HEK293 (cell line): ENCODE data around the gene RHOB.

Experiments
- CTCF ChIA-PET: fragments of 350-600 bp; formaldehyde crosslinking; extraction: SDS; loops from one replicate; lab custom pipeline; 2021; ENCODE audit warnings: antibody characterized with exemption; lab: Yijun Ruan, JAX
- POLR2A ChIA-PET: fragments of 300-600 bp; formaldehyde crosslinking; extraction: SDS; loops from one replicate; lab custom pipeline; 2020; ENCODE audit warnings: antibody characterized with exemption, inconsistent platforms; lab: Yijun Ruan, JAX
- H3K27ac ChIP-seq: fragments of 200-500 bp; sonication (Bioruptor generic); 2 replicates; pipeline ENCODE4 v1.5.1; 2014; ENCODE audit warnings: low read depth, low read length, control low read depth, inconsistent platforms; ENCODE audit errors: extremely low read depth
- H3K36me3 ChIP-seq, 2 experiments: fragments of 200-500 bp in 1 of 2; sonication (Bioruptor generic) in 1 of 2; 1 replicate in 1 of 2; 2 replicates in 1 of 2; pipeline ENCODE4 v1.5.1; 2014 to 2017; ENCODE audit warnings: inconsistent platforms in 2 of 2, low read length in 2 of 2; ENCODE audit not compliant: control insufficient read depth in 2 of 2, insufficient read depth in 1 of 2
- H3K4me1 ChIP-seq: fragments of 200-500 bp; sonication (Bioruptor generic); 2 replicates; pipeline ENCODE4 v1.5.1; 2014; ENCODE audit warnings: mild to moderate bottlenecking, low read length, inconsistent platforms; ENCODE audit not compliant: control insufficient read depth, insufficient read depth
- H3K4me3 ChIP-seq: 2 replicates; pipeline ENCODE4 v1.5.1; 2011; ENCODE audit warnings: low read depth, mild to moderate bottlenecking, control low read depth, low read length, moderate library complexity
- H3K9me3 ChIP-seq: fragments of 200-500 bp; sonication (Bioruptor generic); 2 replicates; pipeline ENCODE4 v1.5.1; 2014; ENCODE audit warnings: low read depth, low read length, inconsistent platforms; ENCODE audit not compliant: control insufficient read depth, insufficient read depth
- KLF9 ChIP-seq: fragments of 450-650 bp; formaldehyde crosslinking; IDR thresholded peaks from 2 replicates; pipeline ENCODE4 v1.5.1; 2016; ENCODE audit warnings: missing biosample characterization, missing genetic modification characterization, low read depth
- REPIN1 ChIP-seq: fragments of 450-650 bp; formaldehyde crosslinking; IDR thresholded peaks from 2 replicates; pipeline ENCODE4 v1.5.1; 2017; ENCODE audit warnings: missing biosample characterization, missing genetic modification characterization, low read depth
- ZEB2 ChIP-seq: fragments of 450-650 bp; formaldehyde crosslinking; IDR thresholded peaks from 2 replicates; pipeline ENCODE4 v1.5.1; 2016; ENCODE audit warnings: missing biosample characterization, missing genetic modification characterization
- ZNF10 ChIP-seq: fragments of 450-650 bp; formaldehyde crosslinking; IDR thresholded peaks from 2 replicates; pipeline ENCODE4 v1.5.1; 2017; ENCODE audit warnings: missing biosample characterization, missing genetic modification characterization
- ZNF175 ChIP-seq: fragments of 450-650 bp; formaldehyde crosslinking; IDR thresholded peaks from 2 replicates; pipeline ENCODE4 v1.5.1; 2016; ENCODE audit warnings: missing biosample characterization, missing genetic modification characterization
- ZNF214 ChIP-seq: fragments of 450-650 bp; formaldehyde crosslinking; IDR thresholded peaks from 2 replicates; pipeline ENCODE4 v1.5.1; 2017; ENCODE audit warnings: missing biosample characterization, mild to moderate bottlenecking, missing genetic modification characterization, borderline replicate concordance
- ZNF341 ChIP-seq: fragments of 450-650 bp; formaldehyde crosslinking; IDR thresholded peaks from 2 replicates; pipeline ENCODE4; 2016; ENCODE audit warnings: low read depth, missing biosample characterization, missing genetic modification characterization
- ZNF626 ChIP-seq: fragments of 450-650 bp; sonication (Bioruptor Pico); formaldehyde crosslinking; IDR thresholded peaks from 2 replicates; pipeline ENCODE4 v1.5.1; 2018; ENCODE audit warnings: missing biosample characterization, missing genetic modification characterization, inconsistent platforms
- ZNF677 ChIP-seq: fragments of 450-650 bp; IDR thresholded peaks from 2 replicates; pipeline ENCODE4 v1.5.0; 2018; ENCODE audit warnings: missing biosample characterization, mild to moderate bottlenecking, missing genetic modification characterization, moderate library complexity
- ZNF792 ChIP-seq: fragments of 450-650 bp; formaldehyde crosslinking; IDR thresholded peaks from 2 replicates; pipeline ENCODE4 v1.5.1; 2016; ENCODE audit warnings: missing biosample characterization, missing genetic modification characterization
- ZXDB ChIP-seq: fragments of 450-650 bp; formaldehyde crosslinking; IDR thresholded peaks from 2 replicates; pipeline ENCODE4 v1.5.1; 2016; ENCODE audit warnings: missing biosample characterization, missing genetic modification characterization
- TF ChIP-seq, protein P1 (sequence below): fragments of 450-650 bp; formaldehyde crosslinking; IDR thresholded peaks from 2 replicates; pipeline ENCODE4 v1.5.1; 2016; ENCODE audit warnings: missing biosample characterization, missing genetic modification characterization
- TF ChIP-seq, protein P2 (sequence below): fragments of 450-650 bp; IDR thresholded peaks from 2 replicates; pipeline ENCODE4 v1.5.1; 2018; ENCODE audit warnings: missing biosample characterization, mild to moderate bottlenecking, missing genetic modification characterization
- TF ChIP-seq, protein P3 (sequence below): fragments of 450-650 bp; formaldehyde crosslinking; IDR thresholded peaks from 2 replicates; pipeline ENCODE4 v1.5.1; 2017; ENCODE audit warnings: missing biosample characterization, missing genetic modification characterization
- TF ChIP-seq, protein P4 (sequence below): sonication (generic); formaldehyde crosslinking; IDR thresholded peaks from 2 replicates; pipeline ENCODE4 v1.8.1; 2022; ENCODE audit warnings: mild to moderate bottlenecking, moderate library complexity, missing genetic modification reagents

The RHOB gene

DNA sequence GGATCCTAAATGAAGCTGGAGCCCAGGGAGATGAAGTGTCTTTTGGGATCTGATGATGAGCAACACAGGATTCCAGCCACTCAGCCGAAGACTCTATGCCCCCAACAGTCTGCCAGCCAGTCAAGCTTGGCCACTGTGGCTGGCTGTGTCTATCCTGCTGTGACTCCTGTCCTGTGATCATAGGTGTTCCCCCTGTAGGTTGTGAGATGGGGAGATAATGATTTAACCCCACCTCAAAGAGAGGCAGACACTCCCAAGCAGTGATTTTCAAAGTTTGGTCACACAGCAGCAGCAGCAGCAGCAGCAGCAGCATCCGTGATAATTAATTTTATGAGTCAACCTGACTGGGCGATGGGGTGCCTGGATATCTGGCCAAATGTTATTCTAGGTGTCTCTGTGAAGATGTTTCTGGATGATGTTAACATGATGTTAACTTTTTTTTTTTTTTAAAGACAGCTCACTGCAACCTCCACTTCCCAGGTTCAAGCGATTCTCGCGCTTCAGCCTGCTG lies 21.4 kb upstream of the RHOB start:
- H3K27ac ChIP-seq, result no peak overlapping the region
- H3K9me3 ChIP-seq, result no peaks in the 10 kb centered on the region

DNA sequence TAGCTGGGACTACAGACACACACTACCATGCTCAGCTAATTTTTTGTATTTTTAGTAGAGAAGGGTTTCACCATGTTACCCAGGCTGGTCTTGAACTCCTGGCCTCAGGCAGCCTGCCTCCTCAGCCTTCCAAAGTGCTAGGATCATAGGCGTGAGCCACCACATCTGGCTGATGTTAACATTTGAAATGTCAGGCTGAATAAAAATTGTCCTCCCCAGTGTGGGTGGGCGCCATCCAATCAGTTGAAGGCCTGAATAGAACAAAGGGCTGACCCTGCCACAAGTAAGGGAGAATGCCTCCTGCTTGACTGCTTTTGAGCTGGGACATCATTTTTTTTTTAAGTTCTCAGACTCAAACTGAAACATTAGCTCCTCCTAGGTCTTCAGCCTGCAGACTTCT lies 21.0 kb upstream of the RHOB start:
- Histone ChIP-seq H3K4me1 (no peaks in the 10 kb centered on the region), H3K36me3 (no peaks in the 10 kb centered on the region), H3K4me3 (no peak overlapping the region), H3K9me3 (no peaks in the 10 kb centered on the region), H3K27ac (no peak overlapping the region)
- TF ChIP-seq, protein P1, sequence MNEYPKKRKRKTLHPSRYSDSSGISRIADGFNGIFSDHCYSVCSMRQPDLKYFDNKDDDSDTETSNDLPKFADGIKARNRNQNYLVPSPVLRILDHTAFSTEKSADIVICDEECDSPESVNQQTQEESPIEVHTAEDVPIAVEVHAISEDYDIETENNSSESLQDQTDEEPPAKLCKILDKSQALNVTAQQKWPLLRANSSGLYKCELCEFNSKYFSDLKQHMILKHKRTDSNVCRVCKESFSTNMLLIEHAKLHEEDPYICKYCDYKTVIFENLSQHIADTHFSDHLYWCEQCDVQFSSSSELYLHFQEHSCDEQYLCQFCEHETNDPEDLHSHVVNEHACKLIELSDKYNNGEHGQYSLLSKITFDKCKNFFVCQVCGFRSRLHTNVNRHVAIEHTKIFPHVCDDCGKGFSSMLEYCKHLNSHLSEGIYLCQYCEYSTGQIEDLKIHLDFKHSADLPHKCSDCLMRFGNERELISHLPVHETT (tag by site-specific recombination), result no peak
- TF ChIP-seq ZXDB (tag by site-specific recombination) (no peak), REPIN1 (no peak), ZNF175 (tag by site-specific recombination) (no peak), ZNF10 (tag by site-specific recombination) (peak; percentile 68; the same call in 1 of the 2 replicates), ZNF792 (tag by site-specific recombination) (no peak)
- TF ChIP-seq, protein P2, sequence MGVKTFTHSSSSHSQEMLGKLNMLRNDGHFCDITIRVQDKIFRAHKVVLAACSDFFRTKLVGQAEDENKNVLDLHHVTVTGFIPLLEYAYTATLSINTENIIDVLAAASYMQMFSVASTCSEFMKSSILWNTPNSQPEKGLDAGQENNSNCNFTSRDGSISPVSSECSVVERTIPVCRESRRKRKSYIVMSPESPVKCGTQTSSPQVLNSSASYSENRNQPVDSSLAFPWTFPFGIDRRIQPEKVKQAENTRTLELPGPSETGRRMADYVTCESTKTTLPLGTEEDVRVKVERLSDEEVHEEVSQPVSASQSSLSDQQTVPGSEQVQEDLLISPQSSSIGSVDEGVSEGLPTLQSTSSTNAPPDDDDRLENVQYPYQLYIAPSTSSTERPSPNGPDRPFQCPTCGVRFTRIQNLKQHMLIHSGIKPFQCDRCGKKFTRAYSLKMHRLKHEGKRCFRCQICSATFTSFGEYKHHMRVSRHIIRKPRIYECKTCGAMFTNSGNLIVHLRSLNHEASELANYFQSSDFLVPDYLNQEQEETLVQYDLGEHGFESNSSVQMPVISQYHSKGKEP (tag by site-specific recombination), result no peak
- TF ChIP-seq, protein P3, sequence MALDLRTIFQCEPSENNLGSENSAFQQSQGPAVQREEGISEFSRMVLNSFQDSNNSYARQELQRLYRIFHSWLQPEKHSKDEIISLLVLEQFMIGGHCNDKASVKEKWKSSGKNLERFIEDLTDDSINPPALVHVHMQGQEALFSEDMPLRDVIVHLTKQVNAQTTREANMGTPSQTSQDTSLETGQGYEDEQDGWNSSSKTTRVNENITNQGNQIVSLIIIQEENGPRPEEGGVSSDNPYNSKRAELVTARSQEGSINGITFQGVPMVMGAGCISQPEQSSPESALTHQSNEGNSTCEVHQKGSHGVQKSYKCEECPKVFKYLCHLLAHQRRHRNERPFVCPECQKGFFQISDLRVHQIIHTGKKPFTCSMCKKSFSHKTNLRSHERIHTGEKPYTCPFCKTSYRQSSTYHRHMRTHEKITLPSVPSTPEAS (tag by site-specific recombination), result no peak
- CTCF ChIA-PET, result interaction anchor here (1.6 to 4.1 kb wide), 2 partner anchors 217 to 225 kb away, joined by 4 to 20 read pairs; partner anchors contain the start of gene HS1BP3
- POLR2A ChIA-PET, result interaction anchor here (1.7 to 3.5 kb wide), 2 partner anchors 21 kb away, joined by 5 to 22 read pairs; partner anchors contain the start of gene RHOB

More for the DNA sequence above, 21.4 kb upstream of the RHOB start:
- Histone ChIP-seq H3K4me1 (no peaks in the 10 kb centered on the region), H3K36me3 (no peaks in the 10 kb centered on the region), H3K4me3 (no peak overlapping the region)
- POLR2A ChIA-PET, result interaction anchor here (3.5 kb wide), 1 partner anchor 22 kb away, joined by 22 read pairs; the partner anchor contains the start of gene RHOB
- TF ChIP-seq ZNF341, result no peak
- no peak for TF ChIP-seq KLF9 (tag by site-specific recombination)
- TF ChIP-seq ZNF214 (tag by site-specific recombination), result no peak
- TF ChIP-seq ZNF677 (tag by site-specific recombination), result no peak
- no peak for TF ChIP-seq ZEB2 (tag by site-specific recombination)
- TF ChIP-seq, all 188 proteins: peak for 0
- CTCF ChIA-PET, result interaction anchor here (1.6 to 4.1 kb wide), 2 partner anchors 217 to 225 kb away, joined by 4 to 20 read pairs; partner anchors contain the start of gene HS1BP3

DNA sequence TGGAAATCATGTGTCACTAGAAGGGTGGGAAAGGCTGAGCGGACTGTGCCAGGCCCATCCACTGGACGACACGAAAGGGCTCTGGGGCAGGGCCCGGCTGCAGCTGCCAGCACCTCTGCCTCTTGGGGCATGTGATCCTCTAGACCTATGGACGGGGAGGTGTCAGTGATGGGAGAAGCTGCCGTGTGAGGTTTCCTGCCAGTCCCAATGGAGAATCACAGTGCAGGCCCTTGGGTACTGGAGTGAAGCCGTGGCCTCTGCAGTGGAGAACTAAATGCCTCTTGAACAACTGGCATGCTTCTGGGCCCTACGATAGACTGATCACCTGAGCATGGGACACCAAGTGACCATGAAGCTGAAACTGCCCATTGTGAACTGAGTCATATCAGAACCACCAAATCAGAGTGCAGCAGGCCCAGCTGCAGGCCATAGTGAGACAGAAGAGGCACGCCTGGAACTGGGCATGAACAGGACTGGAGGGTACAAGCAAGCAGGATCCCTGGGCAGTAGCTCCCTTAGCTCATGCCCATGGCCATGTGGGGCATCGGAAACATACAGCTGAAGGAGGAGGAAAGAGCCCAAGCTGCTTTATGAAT lies 18.8 kb upstream of the RHOB start:
- Histone ChIP-seq H3K4me1 (no peaks in the 10 kb centered on the region), H3K4me3 (no peak overlapping the region), H3K9me3 (no peaks in the 10 kb centered on the region), H3K27ac (no peak overlapping the region), H3K36me3 (no peaks in the 10 kb centered on the region)
- POLR2A ChIA-PET, result interaction anchor here (0.6 kb wide), 1 partner anchor 19 kb away, joined by 3 read pairs; the partner anchor contains the start of gene RHOB
- CTCF ChIA-PET, result interaction anchor here (1.7 kb wide), 1 partner anchor 214 kb away, joined by 6 read pairs; no protein-coding TSS in a partner anchor
- TF ChIP-seq ZNF626 (tag by site-specific recombination), result no peak
- TF ChIP-seq, protein P4, sequence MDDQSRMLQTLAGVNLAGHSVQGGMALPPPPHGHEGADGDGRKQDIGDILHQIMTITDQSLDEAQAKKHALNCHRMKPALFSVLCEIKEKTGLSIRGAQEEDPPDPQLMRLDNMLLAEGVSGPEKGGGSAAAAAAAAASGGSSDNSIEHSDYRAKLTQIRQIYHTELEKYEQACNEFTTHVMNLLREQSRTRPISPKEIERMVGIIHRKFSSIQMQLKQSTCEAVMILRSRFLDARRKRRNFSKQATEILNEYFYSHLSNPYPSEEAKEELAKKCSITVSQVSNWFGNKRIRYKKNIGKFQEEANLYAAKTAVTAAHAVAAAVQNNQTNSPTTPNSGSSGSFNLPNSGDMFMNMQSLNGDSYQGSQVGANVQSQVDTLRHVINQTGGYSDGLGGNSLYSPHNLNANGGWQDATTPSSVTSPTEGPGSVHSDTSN, result no peak
